Measurements from ENCODE around the gene IPO4. TPM values are rescaled to one million over a fixed set of nuclear protein-coding genes. Genes with fewer than 3 reads are reported as not detected.

IPO4 gene
- total RNA-seq, 6 experiments from 2014 or later = 17.9 to 44.0 (median 23.0) TPM

DNA sequence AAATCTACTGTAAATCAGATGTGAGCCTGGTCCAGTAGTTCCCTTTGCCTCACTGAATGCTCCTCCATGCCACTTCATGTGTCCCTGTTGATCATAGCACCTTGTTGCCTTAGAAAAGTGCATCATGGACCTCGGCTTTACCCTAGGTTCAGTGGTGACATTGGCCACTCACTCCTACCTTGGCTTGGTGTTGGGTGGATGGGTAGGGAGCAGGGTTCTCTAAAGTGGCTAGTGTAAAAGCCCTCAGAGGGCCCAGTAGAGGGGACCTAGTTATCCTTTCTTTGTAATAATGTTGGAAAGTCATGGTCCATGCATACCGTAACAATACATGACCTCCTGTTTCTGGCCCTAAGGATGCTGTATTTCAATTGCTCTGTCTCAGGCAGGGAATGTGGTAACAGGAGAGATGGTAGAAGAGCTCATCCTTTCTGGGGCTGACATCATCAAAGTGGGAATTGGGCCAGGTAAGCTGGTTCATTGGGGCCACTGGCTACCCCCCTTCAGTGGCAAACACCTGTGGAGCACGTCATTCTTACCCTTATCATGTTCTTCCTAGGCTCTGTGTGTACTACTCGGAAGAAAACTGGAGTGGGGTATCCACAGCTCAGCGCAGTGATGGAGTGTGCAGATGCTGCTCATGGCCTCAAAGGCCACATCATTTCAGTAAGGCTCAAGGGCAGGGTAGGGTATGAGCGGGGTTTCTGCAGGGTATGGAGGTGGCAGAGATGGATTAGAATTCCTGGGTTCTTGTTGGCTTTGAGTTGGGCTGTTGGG is 48.3 kb upstream of the IPO4 start:
- H3K27me3 ChIP-seq = no peaks in the 10 kb centered on the region
- no peak for TF ChIP-seq CTCF (IDR thresholded peaks at IDR 0.05)
- TF ChIP-seq POLR2A (IDR thresholded peaks at IDR 0.05) = no peak
- intact Hi-C loops (cut with DNase I) = no loop called here
- H3K4me1 ChIP-seq = peaks cover 0 to 29% (median 5%) of the 10 kb centered on the region in 4 donors
- H3K9me3 ChIP-seq = no peaks in the 10 kb centered on the region
- no peak for ATAC-seq
- no peak overlapping the region for H3K27ac ChIP-seq
- peak in 1 of 3 donors; percentile 20 for DNase-seq
- 75% methylated on average over 2 of the region's 6 CpGs for WGBS (ENCODE audit: insufficient coverage, low coverage, low lambda C conversion rate, missing lambda C conversion rate)
- peaks cover 4 to 56% (median 23%) of the 10 kb centered on the region in 4 donors for H3K36me3 ChIP-seq
- no peak overlapping the region for H3K4me3 ChIP-seq

DNA sequence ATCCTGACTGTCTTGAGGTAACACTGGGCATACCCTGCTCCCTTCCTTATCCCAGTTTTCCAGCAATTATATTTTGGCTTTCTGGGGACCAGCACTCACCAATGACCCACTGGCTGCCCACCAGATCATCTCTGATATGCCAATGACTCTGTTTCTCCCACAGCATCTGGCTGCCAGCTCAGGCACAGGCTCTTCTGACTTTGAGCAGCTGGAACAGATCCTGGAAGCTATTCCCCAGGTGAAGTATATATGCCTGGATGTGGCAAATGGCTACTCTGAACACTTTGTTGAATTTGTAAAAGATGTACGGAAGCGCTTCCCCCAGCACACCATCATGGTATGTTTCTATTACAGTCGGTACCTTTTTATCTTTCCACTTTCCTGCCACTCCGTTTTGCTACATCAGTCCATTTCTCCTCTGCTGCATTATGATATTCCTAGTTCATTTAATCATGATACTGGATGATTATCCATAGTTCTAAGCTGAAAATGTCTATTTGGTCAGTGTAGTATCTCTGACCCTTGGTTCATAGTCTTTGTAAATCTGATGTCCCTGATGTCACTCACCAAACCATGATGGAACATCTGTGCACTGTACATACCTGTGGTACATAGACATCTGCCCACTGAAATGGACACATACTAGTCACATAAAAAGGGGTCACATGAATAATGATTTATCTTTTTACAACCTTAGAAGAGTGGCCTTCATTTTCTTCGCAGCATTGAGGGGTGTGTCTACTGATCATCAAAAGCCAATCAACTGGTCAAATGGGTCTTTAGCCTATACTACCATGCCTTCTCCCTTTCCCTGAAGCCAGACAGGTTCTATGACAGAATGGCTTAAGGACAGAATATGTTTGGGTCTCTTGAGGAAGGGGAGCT is 47.4 kb upstream of the IPO4 start:
- Histone ChIP-seq H3K4me3 (no peak overlapping the region), H3K36me3 (peaks cover 4 to 55% (median 23%) of the 10 kb centered on the region in 4 donors), H3K4me1 (peaks cover 0 to 26% (median 6%) of the 10 kb centered on the region in 4 donors), H3K27ac (no peak overlapping the region), H3K9me3 (no peaks in the 10 kb centered on the region), H3K27me3 (no peaks in the 10 kb centered on the region)
- 96% methylated on average over 5 of the region's 5 CpGs for WGBS (ENCODE audit: insufficient coverage, low coverage, low lambda C conversion rate, missing lambda C conversion rate)
- ATAC-seq = no peak
- intact Hi-C loops (cut with DNase I) = no loop called here
- peak in 1 of 3 donors; percentile 23 for DNase-seq
- TF ChIP-seq POLR2A (IDR thresholded peaks at IDR 0.05) = no peak
- no peak for TF ChIP-seq CTCF (IDR thresholded peaks at IDR 0.05)

DNA sequence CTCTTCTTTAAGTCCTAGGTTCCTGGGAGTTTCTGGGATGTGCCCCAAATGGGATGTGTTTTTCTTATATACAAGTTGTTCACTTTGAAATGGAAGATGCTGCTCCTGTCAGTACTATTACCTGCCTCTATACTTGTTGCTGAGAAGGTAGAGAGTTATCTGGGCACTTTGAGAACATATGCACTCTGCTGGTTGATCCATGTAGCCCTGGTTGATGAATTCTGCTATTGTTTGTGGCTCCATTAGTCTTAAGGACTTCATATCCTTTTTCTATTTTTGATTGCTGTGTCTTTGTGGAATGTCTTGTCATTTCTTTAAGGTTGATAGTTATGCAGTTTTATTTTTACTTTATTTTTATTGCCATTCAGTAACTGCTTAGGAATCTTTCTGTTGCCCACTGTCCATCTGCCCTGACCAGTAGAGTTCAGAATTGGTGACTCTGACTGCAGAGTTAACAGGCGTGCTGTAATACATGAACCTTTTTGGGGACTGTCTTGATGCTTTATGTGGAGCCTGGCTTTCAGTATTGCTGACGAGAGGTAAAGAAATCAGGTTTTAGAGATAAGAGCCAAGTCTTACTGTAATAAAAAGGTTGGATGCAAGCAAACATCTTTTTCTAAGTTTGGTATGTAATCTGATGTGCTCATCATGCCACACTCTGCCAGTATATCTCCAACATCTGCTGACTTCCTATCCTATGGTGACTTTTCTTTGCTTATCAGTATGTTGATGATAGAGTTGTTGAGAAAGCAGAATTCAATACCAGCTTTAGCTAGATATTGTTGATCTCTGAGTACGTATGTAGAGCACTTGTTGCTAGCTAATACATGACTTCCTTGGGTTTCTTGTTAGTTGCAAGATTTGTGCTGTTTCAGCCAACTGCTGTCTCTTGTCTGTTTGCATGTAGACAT is 45.7 kb upstream of the IPO4 start:
- TF ChIP-seq POLR2A (IDR thresholded peaks at IDR 0.05) = no peak
- TF ChIP-seq CTCF (IDR thresholded peaks at IDR 0.05) = no peak
- 89% methylated on average over 3 of the region's 3 CpGs for WGBS (ENCODE audit: insufficient coverage, low coverage, low lambda C conversion rate, missing lambda C conversion rate)
- peak overlapping the region in 1 of 3 donors; percentile 81 for H3K4me3 ChIP-seq
- no peaks in the 10 kb centered on the region for H3K27me3 ChIP-seq
- DNase-seq (no peak), ATAC-seq (no peak)
- H3K9me3 ChIP-seq = no peaks in the 10 kb centered on the region
- intact Hi-C loops (cut with DNase I) = no loop called here
- H3K4me1 ChIP-seq = peaks cover 0 to 29% (median 8%) of the 10 kb centered on the region in 4 donors
- peaks cover 1 to 39% (median 15%) of the 10 kb centered on the region in 4 donors for H3K36me3 ChIP-seq
- H3K27ac ChIP-seq = no peak overlapping the region

DNA sequence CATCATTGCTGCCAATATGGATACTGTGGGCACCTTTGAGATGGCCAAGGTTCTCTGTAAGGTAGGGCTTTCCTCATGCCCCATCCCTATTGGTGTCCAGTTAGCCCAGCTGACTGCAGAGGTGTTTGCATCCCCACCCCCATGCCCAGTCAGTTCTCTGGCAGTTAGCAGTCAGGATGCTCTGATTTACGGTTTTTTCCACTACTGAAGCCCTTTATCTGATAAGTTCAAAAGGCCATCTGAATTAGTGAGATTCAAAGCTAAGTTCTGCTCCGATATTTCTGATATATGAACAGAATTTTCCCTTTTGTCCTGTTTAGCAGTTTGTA is 44.9 kb upstream of the IPO4 start:
- H3K9me3 ChIP-seq = no peaks in the 10 kb centered on the region
- 56% methylated on average over 2 of the region's 2 CpGs for WGBS (ENCODE audit: insufficient coverage, low coverage, low lambda C conversion rate, missing lambda C conversion rate)
- no peaks in the 10 kb centered on the region for H3K27me3 ChIP-seq
- H3K27ac ChIP-seq = peak overlapping the region in 1 of 3 donors; percentile 85
- peaks cover 0 to 38% (median 8%) of the 10 kb centered on the region in 4 donors for H3K4me1 ChIP-seq
- peak in 1 of 3 donors; percentile 44 for DNase-seq
- no peak for TF ChIP-seq POLR2A (IDR thresholded peaks at IDR 0.05)
- no peak for TF ChIP-seq CTCF (IDR thresholded peaks at IDR 0.05)
- intact Hi-C loops (cut with DNase I) = no loop called here
- H3K4me3 ChIP-seq = peak overlapping the region; percentile 81 to 97 (median 95)
- ATAC-seq = no peak
- peaks cover under 1 to 30% (median 15%) of the 10 kb centered on the region in 4 donors for H3K36me3 ChIP-seq

Measured in right lobe of liver (tissue), 6 donors.